22Rv1 (cell line): Measurements from ENCODE around the gene ZNF93.
"Not testable (repeated sequence)": the region's sequence is repeated elsewhere in the genome, so short reads cannot be mapped to it uniquely, and the experiment has no call there.

Experiments used
- ZFX ChIP-seq: fragments of 450-650 bp; IDR thresholded peaks from 2 replicates; pipeline ENCODE4 v1.6.1; 2017; ENCODE audit warnings: antibody characterized with exemption, borderline replicate concordance
- TF ChIP-seq, protein P1 (sequence below): fragments of 450-650 bp; IDR thresholded peaks from 2 replicates; pipeline ENCODE4 v1.5.1; 2017; ENCODE audit warnings: mild to moderate bottlenecking

DNA sequence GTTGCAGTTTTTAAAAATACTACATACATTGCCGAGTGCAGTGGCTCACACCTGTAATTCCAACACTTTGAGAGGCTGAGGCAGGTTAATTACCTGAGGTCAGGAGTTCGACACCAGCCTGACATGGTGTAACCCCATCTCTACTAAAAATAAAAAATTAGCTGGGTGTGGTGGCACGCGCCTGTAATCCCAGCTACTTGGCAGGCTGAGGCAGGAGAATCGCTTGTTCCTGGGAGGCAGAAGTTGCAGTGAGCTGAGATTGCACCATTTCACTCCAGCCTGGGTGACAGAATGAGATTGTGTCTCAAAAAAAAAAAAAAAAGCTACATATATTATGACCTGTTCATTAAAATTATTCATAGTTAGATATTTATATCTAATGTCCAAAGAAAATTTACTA, 30.7 kb upstream of the ZNF93 start:
- TF ChIP-seq, protein P1, sequence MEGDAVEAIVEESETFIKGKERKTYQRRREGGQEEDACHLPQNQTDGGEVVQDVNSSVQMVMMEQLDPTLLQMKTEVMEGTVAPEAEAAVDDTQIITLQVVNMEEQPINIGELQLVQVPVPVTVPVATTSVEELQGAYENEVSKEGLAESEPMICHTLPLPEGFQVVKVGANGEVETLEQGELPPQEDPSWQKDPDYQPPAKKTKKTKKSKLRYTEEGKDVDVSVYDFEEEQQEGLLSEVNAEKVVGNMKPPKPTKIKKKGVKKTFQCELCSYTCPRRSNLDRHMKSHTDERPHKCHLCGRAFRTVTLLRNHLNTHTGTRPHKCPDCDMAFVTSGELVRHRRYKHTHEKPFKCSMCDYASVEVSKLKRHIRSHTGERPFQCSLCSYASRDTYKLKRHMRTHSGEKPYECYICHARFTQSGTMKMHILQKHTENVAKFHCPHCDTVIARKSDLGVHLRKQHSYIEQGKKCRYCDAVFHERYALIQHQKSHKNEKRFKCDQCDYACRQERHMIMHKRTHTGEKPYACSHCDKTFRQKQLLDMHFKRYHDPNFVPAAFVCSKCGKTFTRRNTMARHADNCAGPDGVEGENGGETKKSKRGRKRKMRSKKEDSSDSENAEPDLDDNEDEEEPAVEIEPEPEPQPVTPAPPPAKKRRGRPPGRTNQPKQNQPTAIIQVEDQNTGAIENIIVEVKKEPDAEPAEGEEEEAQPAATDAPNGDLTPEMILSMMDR = not testable (repeated sequence)
- not testable (repeated sequence) for TF ChIP-seq ZFX
